ENCODE results near the gene CHMP3. TPM values are rescaled to one million over a fixed set of nuclear protein-coding genes. Genes with fewer than 3 reads are reported as not detected.

The CHMP3 gene
- total RNA-seq, 1 experiment from 2014 or later, result 129 TPM

DNA sequence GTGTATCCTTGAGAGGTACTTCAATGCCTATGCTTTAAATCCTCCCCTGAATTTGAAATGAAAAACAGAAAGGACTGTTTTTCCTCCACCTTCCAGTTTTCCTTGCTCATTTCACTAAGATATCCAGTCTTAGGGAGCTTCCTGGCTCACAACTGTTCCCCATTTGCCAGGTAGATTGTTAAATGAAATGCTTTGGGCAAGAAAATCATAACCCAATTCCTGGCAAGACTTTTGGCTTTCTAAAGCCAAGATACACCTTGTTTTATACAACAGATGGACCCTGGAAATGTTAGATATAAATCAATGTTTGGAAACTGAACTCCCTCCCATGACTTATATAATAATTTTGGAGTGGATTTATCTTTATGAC is 3.6 kb upstream of the CHMP3 start:
- Histone ChIP-seq H3K9me3 (ENCODE audit: control insufficient read depth, insufficient read depth, low read depth, low read length) (peaks cover 11% of the 10 kb centered on the region; the same call in 1 of the 2 replicates), H3K27ac (ENCODE audit: low read length) (no peak overlapping the region; the same call in 1 of the 2 replicates), H3K4me3 (ENCODE audit: low read depth in 2 of 2, low read length in 2 of 2) (no peak overlapping the region), H3K4me1 (ENCODE audit: control insufficient read depth, insufficient read depth, low read length) (peaks cover 6% of the 10 kb centered on the region), H3K36me3 (ENCODE audit: control insufficient read depth, insufficient read depth, low read length) (0 out of 2 replicates have a peak, but pooled peaks cover 2% of the 10 kb centered on the region), H3K27me3 (ENCODE audit: control insufficient read depth, insufficient read depth, low read length) (no peaks in the 10 kb centered on the region)
- DNase-seq (ENCODE audit: low read depth, low spot score) (no peak), ATAC-seq (no peak)
- ChIA-PET POLR2A (no interaction called here), CTCF (no interaction called here)
- intact Hi-C loops (cut with micrococcal nuclease; ENCODE audit: unreplicated experiment) (no loop called here), in situ Hi-C loops (cut with HindIII; ENCODE audit: low pct_unique_long_range_greater_than_20kb, low sequenced_read_pairs) (no loop called here)
- no TSS peak for BruUV-seq (replicated peaks)
- TF ChIP-seq, protein P1, sequence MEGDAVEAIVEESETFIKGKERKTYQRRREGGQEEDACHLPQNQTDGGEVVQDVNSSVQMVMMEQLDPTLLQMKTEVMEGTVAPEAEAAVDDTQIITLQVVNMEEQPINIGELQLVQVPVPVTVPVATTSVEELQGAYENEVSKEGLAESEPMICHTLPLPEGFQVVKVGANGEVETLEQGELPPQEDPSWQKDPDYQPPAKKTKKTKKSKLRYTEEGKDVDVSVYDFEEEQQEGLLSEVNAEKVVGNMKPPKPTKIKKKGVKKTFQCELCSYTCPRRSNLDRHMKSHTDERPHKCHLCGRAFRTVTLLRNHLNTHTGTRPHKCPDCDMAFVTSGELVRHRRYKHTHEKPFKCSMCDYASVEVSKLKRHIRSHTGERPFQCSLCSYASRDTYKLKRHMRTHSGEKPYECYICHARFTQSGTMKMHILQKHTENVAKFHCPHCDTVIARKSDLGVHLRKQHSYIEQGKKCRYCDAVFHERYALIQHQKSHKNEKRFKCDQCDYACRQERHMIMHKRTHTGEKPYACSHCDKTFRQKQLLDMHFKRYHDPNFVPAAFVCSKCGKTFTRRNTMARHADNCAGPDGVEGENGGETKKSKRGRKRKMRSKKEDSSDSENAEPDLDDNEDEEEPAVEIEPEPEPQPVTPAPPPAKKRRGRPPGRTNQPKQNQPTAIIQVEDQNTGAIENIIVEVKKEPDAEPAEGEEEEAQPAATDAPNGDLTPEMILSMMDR (IDR thresholded peaks at IDR 0.05), result no peak
- TF ChIP-seq SIN3A (IDR thresholded peaks at IDR 0.05; ENCODE audit: borderline replicate concordance, insufficient read depth, low read depth, low read length) (no peak), TCF7L2 (IDR thresholded peaks at IDR 0.05; ENCODE audit: low read depth, low read length) (no peak), POLR2AphosphoS5 (IDR thresholded peaks at IDR 0.05; ENCODE audit: low read depth, low read length) (no peak)
- TF ChIP-seq, protein P2, sequence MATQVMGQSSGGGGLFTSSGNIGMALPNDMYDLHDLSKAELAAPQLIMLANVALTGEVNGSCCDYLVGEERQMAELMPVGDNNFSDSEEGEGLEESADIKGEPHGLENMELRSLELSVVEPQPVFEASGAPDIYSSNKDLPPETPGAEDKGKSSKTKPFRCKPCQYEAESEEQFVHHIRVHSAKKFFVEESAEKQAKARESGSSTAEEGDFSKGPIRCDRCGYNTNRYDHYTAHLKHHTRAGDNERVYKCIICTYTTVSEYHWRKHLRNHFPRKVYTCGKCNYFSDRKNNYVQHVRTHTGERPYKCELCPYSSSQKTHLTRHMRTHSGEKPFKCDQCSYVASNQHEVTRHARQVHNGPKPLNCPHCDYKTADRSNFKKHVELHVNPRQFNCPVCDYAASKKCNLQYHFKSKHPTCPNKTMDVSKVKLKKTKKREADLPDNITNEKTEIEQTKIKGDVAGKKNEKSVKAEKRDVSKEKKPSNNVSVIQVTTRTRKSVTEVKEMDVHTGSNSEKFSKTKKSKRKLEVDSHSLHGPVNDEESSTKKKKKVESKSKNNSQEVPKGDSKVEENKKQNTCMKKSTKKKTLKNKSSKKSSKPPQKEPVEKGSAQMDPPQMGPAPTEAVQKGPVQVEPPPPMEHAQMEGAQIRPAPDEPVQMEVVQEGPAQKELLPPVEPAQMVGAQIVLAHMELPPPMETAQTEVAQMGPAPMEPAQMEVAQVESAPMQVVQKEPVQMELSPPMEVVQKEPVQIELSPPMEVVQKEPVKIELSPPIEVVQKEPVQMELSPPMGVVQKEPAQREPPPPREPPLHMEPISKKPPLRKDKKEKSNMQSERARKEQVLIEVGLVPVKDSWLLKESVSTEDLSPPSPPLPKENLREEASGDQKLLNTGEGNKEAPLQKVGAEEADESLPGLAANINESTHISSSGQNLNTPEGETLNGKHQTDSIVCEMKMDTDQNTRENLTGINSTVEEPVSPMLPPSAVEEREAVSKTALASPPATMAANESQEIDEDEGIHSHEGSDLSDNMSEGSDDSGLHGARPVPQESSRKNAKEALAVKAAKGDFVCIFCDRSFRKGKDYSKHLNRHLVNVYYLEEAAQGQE (IDR thresholded peaks at IDR 0.05; ENCODE audit: insufficient read depth in 1 of 2, low read depth in 2 of 2, low read length in 1 of 2), result no peak

DNA sequence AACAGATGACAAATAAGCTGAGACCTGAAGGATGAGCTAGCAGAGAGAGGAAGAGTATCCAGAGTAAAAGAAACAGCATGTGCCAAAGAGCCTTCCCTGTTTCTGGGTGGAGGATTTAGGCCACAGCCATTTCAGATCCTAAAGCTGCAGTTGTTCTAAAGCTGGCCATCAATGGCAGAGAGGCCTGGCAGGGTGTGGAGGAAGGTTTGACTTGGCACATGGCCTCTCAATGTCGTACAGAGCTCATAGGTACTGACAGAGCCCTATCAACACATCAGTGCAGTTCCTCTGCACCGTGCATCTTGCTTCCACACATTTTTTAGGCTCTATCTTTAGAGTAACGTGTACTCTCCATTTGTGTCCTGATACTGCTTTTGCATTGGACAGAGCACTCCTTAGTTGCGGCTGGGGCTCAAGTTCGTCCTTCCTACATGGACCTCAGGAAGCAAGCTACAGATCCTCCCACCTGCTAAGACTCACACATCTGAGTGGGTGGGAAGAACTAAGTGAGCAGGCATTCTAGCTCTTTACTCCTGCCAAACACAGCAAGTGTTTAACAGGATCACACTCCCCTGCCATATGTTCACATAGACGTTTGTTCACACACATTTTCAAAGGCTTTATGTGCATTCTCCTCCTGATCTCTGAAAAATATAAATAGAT is 3.0 kb upstream of the CHMP3 start:
- no peaks in the 10 kb centered on the region for H3K27me3 ChIP-seq (ENCODE audit: control insufficient read depth, insufficient read depth, low read length)
- peaks cover 10% of the 10 kb centered on the region for H3K4me1 ChIP-seq (ENCODE audit: control insufficient read depth, insufficient read depth, low read length)
- H3K9me3 ChIP-seq (ENCODE audit: control insufficient read depth, insufficient read depth, low read depth, low read length), result peaks cover 11% of the 10 kb centered on the region; the same call in 1 of the 2 replicates
- H3K27ac ChIP-seq (ENCODE audit: low read length), result no peak overlapping the region; the same call in 1 of the 2 replicates
- ChIA-PET CTCF (no interaction called here), POLR2A (no interaction called here)
- no peak for ATAC-seq
- no peak overlapping the region for H3K4me3 ChIP-seq (ENCODE audit: low read depth in 2 of 2, low read length in 2 of 2)
- no peak for TF ChIP-seq SIN3A (IDR thresholded peaks at IDR 0.05; ENCODE audit: borderline replicate concordance, insufficient read depth, low read depth, low read length)
- TF ChIP-seq, protein P1 (IDR thresholded peaks at IDR 0.05), result no peak
- no peak for TF ChIP-seq POLR2AphosphoS5 (IDR thresholded peaks at IDR 0.05; ENCODE audit: low read depth, low read length)
- no peak for TF ChIP-seq TCF7L2 (IDR thresholded peaks at IDR 0.05; ENCODE audit: low read depth, low read length)
- TF ChIP-seq, protein P2 (IDR thresholded peaks at IDR 0.05; ENCODE audit: insufficient read depth in 1 of 2, low read depth in 2 of 2, low read length in 1 of 2), result no peak
- in situ Hi-C loops (cut with HindIII; ENCODE audit: low pct_unique_long_range_greater_than_20kb, low sequenced_read_pairs) (no loop called here), intact Hi-C loops (cut with micrococcal nuclease; ENCODE audit: unreplicated experiment) (no loop called here)
- DNase-seq (ENCODE audit: low read depth, low spot score), result no peak
- BruUV-seq (replicated peaks), result no TSS peak
- H3K36me3 ChIP-seq (ENCODE audit: control insufficient read depth, insufficient read depth, low read length), result 0 out of 2 replicates have a peak, but pooled peaks cover 2% of the 10 kb centered on the region

All from Panc1 (cell line).